ENCODE measurements around the gene ST6GAL1. TPM values are rescaled to one million over a fixed set of nuclear protein-coding genes. Genes with fewer than 3 reads are reported as not detected.
"Not testable (repeated sequence)": the region's sequence is repeated elsewhere in the genome, so short reads cannot be mapped to it uniquely, and the experiment has no call there.

The ST6GAL1 gene
- total RNA-seq, 1 donor from 2014 or later = 156 TPM

- peaks cover 4% of the 10 kb centered on the region for H3K9me3 Mint-ChIP-seq (ENCODE audit: unreplicated experiment)
- peaks cover 7% of the 10 kb centered on the region for H3K27me3 Mint-ChIP-seq (ENCODE audit: unreplicated experiment)
- peaks cover 26% of the 10 kb centered on the region for H3K4me1 Mint-ChIP-seq (ENCODE audit: low read depth, unreplicated experiment)
- H3K4me3 Mint-ChIP-seq (ENCODE audit: unreplicated experiment) = no peak overlapping the region
- H3K27ac Mint-ChIP-seq (ENCODE audit: unreplicated experiment) = peak overlapping the region; percentile 46
- no peak for DNase-seq
- peaks cover 4% of the 10 kb centered on the region for H3K36me3 Mint-ChIP-seq (ENCODE audit: unreplicated experiment)
- no peak for TF ChIP-seq CTCF (IDR thresholded peaks at IDR 0.05; ENCODE audit: partially characterized antibody, unreplicated experiment)
Observed at GRCh38 chr3:186964071-186964470, 33.7 kb downstream of the ST6GAL1 start.

GRCh38 chr3:186964616-186965015 is 34.3 kb downstream of the ST6GAL1 start:
- Mint-ChIP-seq H3K4me3 (ENCODE audit: unreplicated experiment) (no peak overlapping the region), H3K36me3 (ENCODE audit: unreplicated experiment) (peaks cover 7% of the 10 kb centered on the region), H3K27ac (ENCODE audit: unreplicated experiment) (peak overlapping the region; percentile 12), H3K9me3 (ENCODE audit: unreplicated experiment) (peaks cover 4% of the 10 kb centered on the region), H3K27me3 (ENCODE audit: unreplicated experiment) (peaks cover 7% of the 10 kb centered on the region), H3K4me1 (ENCODE audit: low read depth, unreplicated experiment) (peaks cover 23% of the 10 kb centered on the region)
- TF ChIP-seq CTCF (IDR thresholded peaks at IDR 0.05; ENCODE audit: partially characterized antibody, unreplicated experiment) = no peak
- DNase-seq = no peak

GRCh38 chr3:186965141-186965879 is 35.0 kb downstream of the ST6GAL1 start:
- DNase-seq = no peak
- Mint-ChIP-seq H3K9me3 (ENCODE audit: unreplicated experiment) (peaks cover 4% of the 10 kb centered on the region), H3K27me3 (ENCODE audit: unreplicated experiment) (peaks cover 3% of the 10 kb centered on the region), H3K4me3 (ENCODE audit: unreplicated experiment) (no peak overlapping the region), H3K27ac (ENCODE audit: unreplicated experiment) (peak overlapping the region; percentile 12), H3K4me1 (ENCODE audit: low read depth, unreplicated experiment) (peaks cover 19% of the 10 kb centered on the region), H3K36me3 (ENCODE audit: unreplicated experiment) (peaks cover 8% of the 10 kb centered on the region)
- TF ChIP-seq CTCF (IDR thresholded peaks at IDR 0.05; ENCODE audit: partially characterized antibody, unreplicated experiment) = no peak

- no peak for TF ChIP-seq CTCF (IDR thresholded peaks at IDR 0.05; ENCODE audit: partially characterized antibody, unreplicated experiment)
- DNase-seq = no peak
- peaks cover 3% of the 10 kb centered on the region for H3K27me3 Mint-ChIP-seq (ENCODE audit: unreplicated experiment)
- H3K27ac Mint-ChIP-seq (ENCODE audit: unreplicated experiment) = no peak overlapping the region
- H3K4me3 Mint-ChIP-seq (ENCODE audit: unreplicated experiment) = no peak overlapping the region
- peaks cover 8% of the 10 kb centered on the region for H3K36me3 Mint-ChIP-seq (ENCODE audit: unreplicated experiment)
- peaks cover 4% of the 10 kb centered on the region for H3K9me3 Mint-ChIP-seq (ENCODE audit: unreplicated experiment)
- H3K4me1 Mint-ChIP-seq (ENCODE audit: low read depth, unreplicated experiment) = peaks cover 16% of the 10 kb centered on the region
Observed at GRCh38 chr3:186966406-186966805, 36.1 kb downstream of the ST6GAL1 start.

GRCh38 chr3:186967236-186967635 is 36.9 kb downstream of the ST6GAL1 start:
- not testable (repeated sequence) for H3K36me3 Mint-ChIP-seq (ENCODE audit: unreplicated experiment); H3K9me3 Mint-ChIP-seq (ENCODE audit: unreplicated experiment); H3K27ac Mint-ChIP-seq (ENCODE audit: unreplicated experiment); H3K27me3 Mint-ChIP-seq (ENCODE audit: unreplicated experiment); DNase-seq; H3K4me3 Mint-ChIP-seq (ENCODE audit: unreplicated experiment)
- peaks cover 12% of the 10 kb centered on the region for H3K4me1 Mint-ChIP-seq (ENCODE audit: low read depth, unreplicated experiment)
